Stimulated activated naive CD4-positive, alpha-beta T cell (primary cell): ENCODE results near the gene NR2F1-AS1.
"Not testable (repeated sequence)": the region's sequence is repeated elsewhere in the genome, so short reads cannot be mapped to it uniquely, and the experiment has no call there.

Experiments used
- DNase-seq, 6 experiments: peaks; one replicate each; lab custom pipeline; 2025; lab: John Stamatoyannopoulos, UW

Gene NR2F1-AS1

DNA sequence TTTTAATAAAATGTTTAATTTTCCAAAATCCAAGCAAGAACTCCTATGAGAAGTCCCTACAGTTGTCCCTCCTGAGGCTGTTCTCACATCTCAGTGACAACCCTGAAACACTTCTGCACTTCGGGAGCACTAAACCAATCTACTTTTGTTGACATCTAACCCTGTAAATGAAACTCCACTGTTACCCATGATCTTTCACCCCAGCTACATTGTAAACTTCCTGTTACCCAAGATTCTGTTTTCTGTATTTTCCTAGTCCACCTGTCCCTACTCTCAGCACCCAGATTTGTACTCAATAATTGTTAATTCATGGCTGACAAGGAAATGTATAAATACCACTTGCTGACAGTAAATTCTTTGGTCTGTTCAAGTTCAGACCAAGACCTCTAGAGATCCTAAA, 153.7 kb downstream of the NR2F1-AS1 start:
- no peak for DNase-seq

DNA sequence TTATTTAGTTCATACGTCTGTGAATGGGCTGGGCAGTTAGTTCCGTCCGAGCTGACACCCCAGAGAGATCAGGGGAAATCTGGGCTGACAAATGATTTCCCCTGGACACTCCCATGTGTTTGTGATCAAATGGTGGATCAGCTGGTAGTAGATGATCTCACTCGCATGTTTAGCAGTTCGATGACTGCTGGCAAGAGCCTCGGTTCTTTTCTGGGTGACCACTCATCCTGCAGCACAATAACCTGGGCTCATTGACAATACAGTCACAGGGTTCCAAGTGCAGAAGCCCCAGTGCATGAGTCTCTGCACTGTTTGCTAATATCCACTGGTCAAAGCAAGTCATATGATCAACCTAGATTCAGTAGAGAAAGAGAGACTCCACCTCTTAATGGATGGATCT, 155.9 kb downstream of the NR2F1-AS1 start:
- no peak for DNase-seq

DNA sequence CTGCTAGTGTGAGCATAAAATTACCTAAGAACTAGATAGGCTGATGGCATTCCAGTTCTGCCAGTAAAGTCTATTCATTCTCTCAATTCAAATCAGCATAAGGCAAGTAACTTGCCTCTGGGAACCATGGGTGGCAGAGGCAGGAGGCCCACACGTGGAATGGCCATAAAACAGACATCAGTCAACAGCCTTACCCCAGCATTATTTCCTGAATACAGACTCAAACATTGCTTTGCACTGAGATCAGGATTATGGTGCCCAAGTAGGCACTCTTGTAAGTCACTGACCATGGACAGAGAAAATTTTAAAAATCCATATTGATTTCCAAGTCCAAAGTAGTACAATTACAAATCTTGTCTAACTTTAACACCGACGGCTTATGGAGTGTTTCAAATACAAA, 157.7 kb downstream of the NR2F1-AS1 start:
- no peak for DNase-seq

DNA sequence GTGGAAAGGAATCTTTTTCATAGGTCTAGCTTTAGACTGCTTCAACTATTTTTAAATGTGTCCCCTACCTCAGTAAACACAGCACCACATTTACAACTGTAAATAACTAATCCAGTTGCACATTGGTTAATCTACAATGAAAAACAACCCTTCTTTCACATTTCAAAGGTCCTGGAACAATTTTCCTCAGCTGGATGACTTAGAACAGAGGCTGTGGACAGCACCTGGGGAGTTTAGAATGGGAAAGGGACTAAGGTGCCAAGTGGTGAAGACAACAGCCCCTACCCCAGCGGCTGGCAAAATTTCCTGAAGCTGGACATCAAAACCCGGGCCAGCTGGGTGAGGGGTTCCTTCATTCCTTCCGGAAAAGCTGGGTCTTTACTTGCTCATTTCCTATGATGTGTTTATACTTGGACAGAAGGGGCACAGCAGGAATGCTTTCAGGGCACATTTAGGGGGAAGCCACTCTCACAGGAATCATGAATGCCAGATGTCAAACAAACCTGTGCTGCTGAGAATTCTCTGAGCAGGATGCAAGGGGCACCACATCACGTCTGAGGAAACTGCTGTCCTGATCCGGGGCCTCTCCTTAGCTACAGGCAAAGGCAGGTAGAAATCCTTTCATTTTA, 158.3 kb downstream of the NR2F1-AS1 start:
- no peak for DNase-seq

DNA sequence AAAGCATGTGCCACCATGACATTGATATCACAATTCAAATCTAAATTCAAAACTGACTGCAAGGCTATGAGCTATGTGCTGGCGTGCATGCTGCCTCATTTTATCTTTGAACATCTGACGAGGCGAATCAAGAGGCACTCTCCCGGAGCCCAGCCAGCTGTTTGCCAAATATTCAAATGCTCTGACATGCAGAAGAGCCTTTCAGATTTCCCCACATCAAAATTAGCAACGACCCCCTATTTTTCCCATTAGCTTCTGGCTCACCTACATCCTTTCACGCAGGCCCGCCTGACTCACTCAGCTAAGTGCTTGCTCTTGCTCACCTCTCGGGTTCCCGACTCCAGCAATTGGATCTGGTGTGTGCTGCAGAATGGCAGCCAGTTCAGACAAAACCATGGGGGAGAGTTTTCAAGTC, 159.0 kb downstream of the NR2F1-AS1 start:
- DNase-seq: no peak

DNA sequence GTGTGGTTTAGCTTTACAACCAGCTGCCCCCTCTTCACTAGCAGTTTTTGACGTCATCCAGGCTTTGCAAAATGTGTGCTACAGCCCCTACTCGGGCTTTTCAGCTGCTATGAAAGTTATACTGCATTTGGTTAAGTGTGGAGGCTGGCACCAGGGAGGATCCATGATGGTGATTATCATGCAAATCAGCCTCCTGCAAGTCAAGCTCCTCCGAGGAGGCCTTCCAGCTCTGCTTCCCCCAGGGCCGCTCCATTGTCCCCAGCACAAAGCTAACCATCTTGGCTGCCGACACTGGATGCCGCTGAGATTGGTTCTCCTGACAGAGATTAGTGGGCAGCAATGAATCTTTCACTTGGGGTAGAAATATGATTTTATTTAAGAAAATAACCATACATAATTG, 159.6 kb downstream of the NR2F1-AS1 start:
- DNase-seq: no peak

DNA sequence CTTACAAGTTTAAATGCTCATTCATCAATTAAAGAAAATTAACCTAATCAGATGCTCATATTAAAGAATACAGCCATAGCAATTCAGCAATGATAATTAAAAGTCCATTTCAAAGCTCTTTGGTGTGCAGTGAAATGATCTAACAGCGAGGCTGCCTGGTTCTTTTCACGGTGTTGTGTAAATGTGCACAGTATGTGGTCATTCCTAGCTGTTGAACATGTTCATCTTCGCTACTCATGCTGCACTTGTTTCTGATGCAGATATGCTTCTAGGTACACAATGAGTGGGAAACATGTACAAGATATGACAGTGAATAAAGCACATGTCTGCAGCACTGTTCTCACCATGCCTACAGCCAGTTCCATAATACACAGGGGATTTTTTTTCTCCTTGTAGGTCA, 163.5 kb downstream of the NR2F1-AS1 start:
- no peak for DNase-seq

DNA sequence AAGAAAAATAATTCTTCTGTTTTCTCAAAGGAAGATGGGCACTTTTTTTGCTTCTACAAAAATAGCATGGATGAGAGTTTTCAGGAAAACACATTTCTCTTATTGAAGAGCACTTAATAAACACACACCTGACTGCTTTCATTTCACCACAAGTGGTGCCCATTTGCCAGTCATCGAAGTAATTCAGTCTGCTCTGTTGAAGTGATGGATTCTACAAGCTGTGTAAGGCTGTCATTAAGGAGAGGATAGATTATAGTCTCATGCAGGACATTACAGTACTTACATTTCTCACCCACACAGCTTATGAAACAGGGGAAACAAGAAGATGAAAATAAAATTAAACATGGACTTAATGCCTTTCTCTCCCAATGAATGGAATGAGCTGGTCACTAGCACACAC, 165.2 kb downstream of the NR2F1-AS1 start:
- no peak for DNase-seq

DNA sequence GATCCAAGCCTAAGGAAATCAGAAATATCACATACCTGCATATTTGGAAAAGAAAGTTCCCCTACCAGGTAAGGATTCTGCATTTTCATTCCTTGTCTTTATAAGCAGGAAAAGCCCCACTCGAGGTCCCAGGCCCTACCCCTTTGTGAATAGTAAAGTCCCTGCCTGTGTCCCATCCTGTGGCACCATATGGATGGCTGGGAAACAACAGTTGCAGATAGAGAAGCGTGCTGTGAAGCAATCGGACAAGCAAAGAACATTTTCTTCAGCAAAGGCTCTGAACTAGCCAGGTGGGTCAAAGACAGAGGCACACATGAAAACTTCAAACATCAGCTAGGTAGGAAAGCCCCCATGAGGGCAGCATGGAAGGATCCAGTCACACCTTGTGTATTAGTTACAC, 169.3 kb downstream of the NR2F1-AS1 start:
- no peak for DNase-seq

DNA sequence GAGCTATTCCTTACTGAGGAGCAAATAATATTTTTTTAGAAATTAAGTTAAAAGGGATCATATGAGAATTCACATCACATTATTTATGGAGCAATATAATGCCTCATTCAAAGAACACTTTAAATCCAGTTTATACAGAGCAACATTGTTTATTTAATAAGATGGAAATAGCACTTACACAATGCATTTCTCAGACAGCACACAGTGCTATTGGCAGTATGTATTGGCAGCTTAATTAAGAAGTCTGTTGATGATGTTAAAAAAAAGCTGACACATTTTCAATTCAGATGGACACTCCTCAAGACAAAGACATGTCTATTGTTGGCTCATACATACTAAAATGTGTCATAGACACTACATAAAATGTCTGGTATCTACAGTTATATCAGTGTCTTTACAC, 171.3 kb downstream of the NR2F1-AS1 start:
- no peak for DNase-seq

DNA sequence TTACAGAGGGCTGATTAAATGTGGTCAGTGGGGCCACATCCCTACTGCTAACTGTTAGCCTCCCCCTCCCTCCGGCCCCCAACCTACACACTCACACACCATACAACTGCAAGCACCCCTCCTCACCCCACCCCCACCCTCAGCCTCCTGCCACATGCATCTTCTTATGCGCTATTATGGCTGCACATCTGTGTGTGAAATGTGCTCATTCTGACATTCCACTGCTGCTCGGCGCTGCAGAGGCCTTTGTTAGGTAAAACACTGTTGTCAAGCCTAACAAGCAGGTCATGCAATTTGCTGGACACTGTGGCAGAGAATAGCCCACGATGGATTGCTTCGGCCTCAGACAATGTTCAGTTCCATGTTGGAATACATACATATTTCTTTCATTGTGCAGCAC, 173.6 kb downstream of the NR2F1-AS1 start:
- no peak for DNase-seq

DNA sequence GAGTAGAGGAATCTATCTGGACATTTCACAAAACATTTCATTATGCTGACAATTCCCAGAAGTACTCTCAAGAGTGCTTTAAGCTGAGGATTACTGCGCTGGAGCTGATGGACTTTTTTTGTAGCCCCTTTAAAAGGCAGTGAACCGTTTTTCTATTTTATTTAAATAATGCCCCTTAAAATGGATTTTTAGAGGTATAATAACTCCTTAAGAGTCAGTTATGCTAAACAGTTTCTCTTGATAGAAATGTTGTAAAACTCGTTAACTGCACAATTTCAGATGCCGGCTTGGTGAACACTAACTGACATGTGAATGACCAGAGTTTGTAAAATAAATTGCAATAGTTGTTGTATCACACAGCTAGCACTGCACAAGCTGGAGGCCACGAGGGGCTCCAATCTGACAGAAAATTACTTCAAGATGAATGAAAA, 174.0 kb downstream of the NR2F1-AS1 start:
- no peak for DNase-seq

DNA sequence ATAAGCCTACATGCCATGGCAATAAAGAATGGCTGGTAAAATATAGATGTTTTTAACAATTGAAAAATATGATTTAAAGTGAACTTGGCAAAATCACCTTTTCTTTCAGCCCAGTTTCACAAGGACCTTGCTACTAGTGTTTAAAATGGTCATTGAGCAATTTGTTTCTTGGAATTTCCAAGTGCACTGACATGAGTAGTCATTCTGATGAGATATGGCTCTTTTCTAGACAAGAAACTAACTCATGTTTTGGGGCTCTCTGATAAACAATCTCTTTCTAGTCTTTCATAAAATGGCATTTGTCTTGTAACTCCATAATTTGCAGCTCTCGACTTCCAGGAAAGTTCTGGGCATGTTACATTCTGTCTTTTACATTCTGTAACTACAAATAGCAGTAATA, 176.8 kb downstream of the NR2F1-AS1 start:
- no peak for DNase-seq

DNA sequence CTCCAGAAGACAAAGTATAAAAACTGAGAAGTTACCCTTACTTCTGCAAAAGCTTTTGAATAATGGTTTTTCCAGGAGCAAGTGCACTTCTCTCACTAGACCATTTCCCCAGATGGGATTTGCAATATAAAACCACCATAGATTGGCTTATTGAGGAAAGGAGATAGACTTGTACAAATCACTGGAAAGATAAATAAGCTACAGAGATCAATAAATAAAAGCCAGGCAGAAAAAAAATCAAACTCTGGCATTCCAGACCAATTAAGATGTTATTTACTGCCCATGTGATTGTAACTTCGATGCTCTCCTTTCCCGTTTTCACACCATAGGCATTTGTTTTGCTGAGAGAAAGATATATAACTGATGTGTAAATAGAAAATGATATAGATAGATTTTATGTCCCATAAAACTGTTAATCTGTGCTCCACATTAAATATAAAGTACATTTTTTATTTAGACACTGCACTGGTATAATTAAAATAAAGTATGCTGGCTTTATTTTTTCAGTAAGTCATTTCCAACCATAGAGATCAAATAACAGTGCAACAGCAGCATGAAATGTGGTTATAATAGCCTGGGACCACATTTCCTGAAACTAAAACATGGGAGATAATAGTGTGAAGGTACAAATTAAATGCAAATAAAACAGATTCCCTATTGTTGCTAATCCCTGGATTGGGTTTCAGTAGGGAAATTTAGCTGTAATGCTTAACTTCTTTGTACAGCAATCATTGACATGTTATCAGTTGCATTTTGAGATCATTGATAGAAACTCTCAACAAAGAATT, 177.7 kb downstream of the NR2F1-AS1 start:
- DNase-seq: no peak

DNA sequence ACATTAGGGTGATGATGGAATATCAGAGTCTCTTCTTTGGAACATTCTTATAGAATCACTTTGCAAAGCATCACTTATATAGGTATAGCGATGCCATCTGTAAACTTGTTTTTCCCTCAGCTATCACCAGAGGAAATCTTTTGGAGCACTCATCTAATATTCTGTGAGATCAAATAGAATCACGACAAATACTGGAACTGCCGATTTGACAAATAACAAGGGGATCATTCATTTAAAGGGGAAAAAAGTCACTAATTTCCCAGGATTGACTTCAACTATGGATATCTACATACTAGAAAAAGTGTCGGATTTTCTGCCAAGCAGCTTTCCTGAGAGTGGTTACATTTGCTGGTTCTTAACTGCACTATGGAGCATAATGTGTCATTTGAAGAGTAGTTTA, 178.6 kb downstream of the NR2F1-AS1 start:
- DNase-seq: no peak

DNA sequence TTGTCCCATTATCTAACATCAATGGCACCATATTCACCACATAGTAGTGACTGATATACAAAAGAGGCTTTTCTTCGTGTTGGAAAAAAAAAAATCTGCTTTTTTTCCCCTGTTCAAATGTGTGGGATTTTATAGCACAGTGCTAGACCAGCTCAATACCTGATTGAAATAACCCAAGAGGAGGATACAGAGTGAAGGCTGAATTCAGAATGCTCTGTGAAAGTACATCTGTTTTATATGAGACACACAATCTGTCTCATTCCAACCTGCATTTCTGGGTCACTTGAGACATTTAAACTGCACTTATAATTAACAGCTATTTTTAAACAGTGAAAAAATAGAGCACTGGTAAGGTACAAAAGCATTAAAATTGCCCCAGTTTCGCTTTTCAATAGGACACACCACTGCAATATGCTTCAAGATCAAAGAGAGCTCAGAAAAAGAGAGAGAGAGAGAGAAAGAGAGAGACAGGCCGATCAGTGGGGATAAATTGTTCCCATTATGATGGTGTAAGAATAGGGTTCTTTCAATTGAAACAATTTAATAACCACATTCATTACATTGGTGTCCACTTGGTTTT, 179.3 kb downstream of the NR2F1-AS1 start:
- no peak for DNase-seq

DNA sequence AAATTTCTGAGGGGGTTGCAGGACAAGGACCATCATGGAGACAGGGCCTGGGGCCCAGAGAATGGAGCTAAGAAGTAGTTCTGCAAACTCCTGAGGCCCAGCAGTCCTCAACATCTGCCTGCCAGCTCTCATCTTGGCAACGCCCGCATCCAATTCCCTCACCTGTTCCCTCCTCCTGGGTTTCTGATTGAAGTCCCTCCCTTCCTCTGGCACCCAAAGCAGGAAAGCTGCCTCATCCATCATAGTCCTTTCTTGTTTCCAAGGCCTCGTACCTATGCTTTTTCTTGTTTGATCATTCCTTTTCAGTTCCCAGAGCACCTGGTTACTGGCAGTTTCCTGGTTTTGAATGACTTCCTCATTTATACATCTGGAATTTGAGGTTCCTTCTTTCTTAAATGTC, 181.3 kb downstream of the NR2F1-AS1 start:
- no peak for DNase-seq

DNA sequence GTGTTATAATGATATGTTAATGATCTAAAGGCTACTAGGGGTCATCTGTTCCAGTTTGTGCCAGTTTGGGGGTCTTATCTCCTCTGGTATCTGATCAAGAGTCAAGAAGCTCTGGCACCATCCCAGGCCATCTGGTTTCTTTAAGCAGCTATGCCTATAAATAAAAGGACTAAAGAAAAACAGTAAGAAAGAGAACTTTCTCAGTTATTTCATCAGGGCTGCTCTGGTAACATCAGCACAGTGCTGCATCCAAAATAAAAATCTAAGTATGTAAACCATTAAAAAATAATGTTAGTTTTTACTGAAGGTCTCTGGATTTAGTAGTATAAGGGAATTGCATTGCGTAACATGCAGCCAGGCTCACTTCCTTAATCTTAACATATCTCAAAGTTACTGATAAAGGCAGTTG, 185.0 kb downstream of the NR2F1-AS1 start:
- no peak for DNase-seq

DNA sequence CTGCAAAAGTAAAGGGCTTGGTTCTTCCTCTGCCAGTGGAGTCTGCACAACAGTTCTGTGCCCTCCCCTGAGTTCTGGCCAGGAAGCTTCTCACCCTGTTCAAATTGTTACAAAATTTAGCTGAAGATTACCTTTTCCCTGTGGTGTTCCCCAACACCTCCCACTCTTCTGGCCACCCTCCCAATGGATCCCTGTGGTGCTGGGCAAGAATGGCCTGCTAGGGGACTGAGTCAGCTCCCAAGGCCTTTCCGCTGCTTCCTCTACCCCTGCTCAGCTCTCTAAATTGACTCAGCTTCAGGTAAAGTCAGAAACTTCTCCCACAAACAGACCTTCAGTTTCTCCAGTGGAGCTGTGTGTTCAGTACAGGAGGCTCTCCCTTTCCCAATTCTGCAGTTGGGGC, 186.0 kb downstream of the NR2F1-AS1 start:
- no peak for DNase-seq

DNA sequence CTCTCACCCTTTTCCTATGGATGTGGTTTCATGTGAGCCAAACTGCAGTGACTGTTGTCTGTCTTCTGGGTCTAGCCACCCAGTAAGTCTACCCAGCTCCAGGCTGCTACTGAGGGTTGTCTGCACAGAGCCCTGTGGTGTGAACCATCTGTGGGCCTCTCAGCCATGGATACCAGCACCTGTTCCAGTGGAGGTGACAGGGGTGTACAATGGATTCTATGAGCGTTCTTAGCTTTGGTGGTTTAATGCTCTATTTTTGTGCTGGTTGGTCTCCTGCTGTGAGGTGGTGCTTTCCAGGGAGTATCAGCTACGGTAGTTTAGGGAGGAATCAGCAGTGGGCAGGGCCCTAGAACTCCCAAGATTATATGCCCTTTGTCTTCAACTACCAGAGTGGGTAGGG, 186.7 kb downstream of the NR2F1-AS1 start:
- no peak for DNase-seq

DNA sequence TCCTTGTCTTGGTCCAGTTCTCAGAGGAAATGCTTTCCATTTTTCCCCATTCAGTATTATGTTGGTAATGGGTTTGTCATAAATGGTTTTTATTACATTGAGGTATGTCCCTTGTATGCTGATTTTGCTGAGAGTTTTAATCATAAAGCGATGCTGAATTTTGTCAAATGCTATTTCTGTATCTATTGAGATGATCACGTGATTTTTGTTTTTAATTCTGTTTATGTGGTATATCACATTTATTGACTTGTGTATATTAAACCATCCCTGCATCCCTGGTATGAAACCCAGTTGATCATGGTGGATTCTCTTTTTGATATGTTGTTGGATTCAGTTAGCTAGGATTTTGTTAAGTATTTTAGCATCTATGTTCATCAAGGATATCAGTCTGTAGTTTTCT, 189.8 kb downstream of the NR2F1-AS1 start:
- not testable (repeated sequence) for DNase-seq

DNA sequence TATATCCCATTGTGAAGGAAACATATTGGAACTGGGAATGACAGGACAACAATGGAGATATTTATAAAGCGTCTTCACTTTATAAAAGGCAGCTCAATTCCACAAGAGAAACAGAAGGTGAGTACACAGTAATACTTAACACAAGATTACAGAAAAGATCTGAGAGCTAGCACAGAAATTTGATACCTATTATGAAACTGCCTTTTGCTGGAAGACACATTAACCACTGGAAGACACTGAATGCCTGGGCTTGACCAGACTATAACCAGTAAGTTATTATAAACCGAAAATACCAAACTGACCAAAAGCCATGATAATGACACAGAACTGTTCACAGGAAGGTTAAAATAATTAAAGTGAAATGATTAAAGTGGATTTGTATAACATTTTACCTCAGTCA, 195.4 kb downstream of the NR2F1-AS1 start:
- DNase-seq: no peak

DNA sequence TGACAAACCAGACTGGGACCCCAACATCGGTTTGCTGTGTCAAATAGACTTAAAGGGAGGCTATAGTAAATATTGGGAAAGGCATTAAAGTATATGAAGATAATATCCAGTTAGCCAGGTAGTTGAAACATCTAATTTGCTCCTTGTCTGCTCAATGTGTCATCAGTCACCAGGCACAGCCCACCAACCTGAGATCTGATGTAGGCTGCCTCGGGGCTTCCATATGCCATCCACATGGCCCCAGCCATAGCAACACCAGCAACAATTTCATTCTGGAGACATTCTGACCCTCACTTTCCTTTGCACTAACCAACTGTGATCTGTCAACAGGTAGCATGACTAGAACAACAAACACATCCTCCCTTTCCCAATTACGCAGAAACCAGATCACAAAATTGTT, 196.0 kb downstream of the NR2F1-AS1 start:
- DNase-seq: no peak

DNA sequence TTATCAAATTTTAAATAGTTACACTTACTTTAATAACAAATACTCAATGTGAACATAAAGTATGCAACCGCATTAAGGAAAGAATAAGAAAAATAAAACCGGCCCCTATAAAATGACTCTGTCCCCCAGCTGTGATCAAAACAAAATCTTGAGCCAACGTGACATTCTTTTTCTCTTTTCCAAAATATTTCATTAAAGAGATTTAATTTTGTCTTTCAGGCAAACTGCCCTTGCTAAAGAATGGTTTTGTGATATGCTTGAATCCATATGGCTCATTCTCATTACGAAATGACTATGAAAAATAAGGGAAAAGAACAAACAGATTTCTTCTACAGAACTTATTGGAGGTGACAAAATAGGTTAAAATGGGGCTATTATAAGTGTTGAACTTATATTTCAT, 197.0 kb downstream of the NR2F1-AS1 start:
- no peak for DNase-seq
